CD4-positive, alpha-beta T cell treated with Interleukin-21 for 1 hour (primary cell): ENCODE results near the gene LTF.

Experiments used
- DNase-seq: peaks from one replicate; pipeline ENCODE4 v3.0.0-alpha.2; 2020

Gene LTF

GRCh38 chr3:46467562-46467961 is 2.9 kb upstream of the LTF start:
- no peak for DNase-seq

GRCh38 chr3:46466871-46467403 is 2.2 kb upstream of the LTF start:
- no peak for DNase-seq

DNA sequence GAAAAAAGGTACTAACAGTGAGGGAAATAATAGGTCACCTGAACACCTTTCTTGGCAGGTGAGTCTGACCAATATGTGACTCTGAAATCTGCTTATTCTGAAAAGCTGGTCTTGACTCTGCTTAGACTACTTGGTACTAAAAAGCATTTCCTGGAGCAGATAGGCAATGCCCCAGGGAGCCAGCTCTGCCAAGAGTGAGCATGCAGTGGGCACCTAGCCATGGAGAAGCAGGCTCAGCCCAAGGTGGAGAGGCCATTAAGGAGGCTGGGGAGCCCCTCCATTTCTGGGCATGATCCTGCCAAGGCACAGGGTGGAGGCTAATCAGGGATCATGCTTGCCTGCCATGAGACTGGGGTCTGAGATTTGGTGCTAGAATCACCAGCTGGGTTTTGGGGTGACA is 1.6 kb upstream of the LTF start:
- no peak for DNase-seq

DNA sequence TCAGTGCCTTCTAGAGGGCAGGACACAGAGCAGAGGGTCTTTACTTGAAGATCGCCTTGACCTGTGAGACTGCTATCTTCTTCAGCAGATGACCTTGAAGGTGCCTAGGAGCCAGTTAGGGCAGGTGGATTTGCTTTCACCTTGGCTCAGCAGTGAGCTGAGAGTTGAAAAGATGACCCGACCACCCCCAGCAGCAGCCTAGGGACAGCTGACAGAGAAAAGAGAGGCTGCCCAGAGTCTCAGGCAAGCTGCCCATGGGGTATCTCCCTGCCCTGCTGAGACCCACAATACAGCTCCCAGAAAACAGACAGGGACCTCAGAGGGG is 453 bp upstream of the LTF start:
- DNase-seq, result no peak

- DNase-seq, result no peak
Measured at GRCh38 chr3:46463868-46464241, 850 bp downstream of the LTF start.

GRCh38 chr3:46463120-46463867 is 1.4 kb downstream of the LTF start:
- DNase-seq, result no peak

DNA sequence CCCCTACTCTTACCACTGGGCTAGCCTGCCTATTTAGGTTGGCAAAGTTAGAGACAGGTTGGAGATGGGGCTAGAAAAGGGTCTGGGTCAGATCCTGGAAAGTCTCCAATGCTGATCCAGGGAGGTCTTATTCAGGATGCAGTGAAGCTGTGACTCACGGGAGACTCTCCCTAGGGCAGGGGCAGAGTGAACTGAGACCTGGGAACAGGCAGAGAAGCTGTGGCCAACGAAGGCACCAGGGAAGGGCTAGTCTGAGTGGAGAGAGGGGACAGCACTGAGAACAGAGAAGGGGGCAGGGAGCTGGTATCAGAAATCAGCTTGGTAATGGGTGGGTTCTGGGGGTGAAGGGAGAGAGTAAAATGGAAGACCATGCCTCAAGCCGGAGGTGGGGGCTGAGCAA is 2.2 kb downstream of the LTF start:
- DNase-seq, result no peak

DNA sequence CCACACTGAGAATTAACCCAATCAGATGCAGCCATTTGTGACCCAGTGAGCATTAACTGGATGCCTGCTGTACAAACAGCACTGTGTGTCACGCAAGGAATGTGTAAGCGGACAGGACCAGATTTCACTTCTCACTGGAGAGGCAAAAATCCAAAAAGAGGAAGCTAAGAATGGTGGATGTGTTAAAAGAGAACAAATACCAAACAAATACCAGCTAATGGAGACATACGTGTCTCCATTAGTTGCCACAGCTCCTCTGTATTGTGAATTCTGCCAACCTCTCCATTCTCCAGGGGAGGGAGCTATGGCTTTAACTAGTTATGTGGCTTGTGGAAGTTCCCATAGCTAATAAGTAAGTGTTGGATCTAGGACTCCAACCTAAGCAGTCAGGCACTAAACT is 2.6 kb downstream of the LTF start:
- no peak for DNase-seq

GRCh38 chr3:46460051-46460450 is 4.7 kb downstream of the LTF start:
- DNase-seq, result no peak

DNA sequence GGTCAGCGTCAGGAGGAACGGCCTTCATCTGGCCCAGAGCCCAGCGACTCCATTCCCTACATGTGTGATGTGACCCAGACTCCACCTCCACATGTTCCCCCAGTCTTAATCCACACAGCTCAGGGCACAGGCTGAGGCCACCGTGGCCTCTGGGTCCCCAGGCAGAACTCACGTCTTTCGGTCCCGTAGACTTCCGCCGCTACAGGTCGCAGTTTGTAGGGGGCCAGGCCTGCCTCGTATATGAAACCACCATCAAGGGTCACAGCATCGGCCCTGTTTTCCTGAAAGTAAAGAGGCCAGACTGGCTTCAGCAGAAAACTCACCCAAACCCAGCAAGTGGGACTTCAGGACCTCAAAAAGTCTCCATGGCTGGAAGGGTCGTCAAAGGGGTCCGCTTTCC is 8.6 kb downstream of the LTF start:
- DNase-seq, result no peak

DNA sequence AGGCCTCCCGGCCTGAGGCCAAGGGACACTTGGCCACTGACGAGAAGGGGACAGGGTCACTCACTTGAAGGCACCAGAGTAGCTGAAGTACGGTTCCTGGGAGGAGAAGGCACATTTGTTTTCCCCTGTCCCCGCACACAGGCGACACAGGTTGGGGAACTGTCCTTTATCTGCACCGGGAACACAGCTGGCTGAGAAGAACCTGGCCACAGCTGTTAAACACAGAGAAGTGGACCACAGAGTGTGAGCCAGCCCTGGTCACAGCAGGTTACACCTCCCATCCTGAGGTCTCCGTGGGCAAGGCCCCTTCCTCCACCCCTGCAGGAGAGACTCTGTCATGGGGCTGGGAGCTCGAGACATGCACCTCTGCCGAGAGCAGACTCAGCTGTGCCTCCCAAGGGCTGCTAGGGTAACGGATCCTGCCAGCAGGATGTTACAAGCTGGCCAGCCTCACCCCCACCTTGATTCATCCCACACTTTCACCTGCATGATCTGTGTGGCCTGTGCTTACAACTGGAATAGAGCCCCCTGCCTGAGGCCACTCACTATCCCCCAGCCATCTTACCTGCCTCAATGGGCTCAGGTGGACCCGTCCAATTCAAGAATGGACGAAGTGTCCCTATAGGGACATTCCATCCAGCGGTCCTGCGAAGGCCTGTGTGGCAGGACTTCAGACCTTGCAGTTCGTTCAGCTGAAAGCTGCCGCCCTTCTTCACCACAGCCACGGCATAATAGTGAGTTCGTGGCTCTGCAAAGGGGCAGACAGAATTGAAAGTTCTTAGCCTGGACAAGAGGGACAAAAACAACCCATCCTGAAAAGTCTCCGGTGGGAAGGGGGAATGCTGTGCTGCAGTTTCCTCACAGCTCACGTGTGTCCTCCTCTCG is 9.2 kb downstream of the LTF start:
- DNase-seq, result no peak

- no peak for DNase-seq
Measured at GRCh38 chr3:46454606-46455005, 10.1 kb downstream of the LTF start.

- no peak for DNase-seq
Measured at GRCh38 chr3:46454209-46454595, 10.5 kb downstream of the LTF start.

- DNase-seq, result no peak
Measured at GRCh38 chr3:46453526-46454208, 11.0 kb downstream of the LTF start.

GRCh38 chr3:46449755-46450552 is 14.8 kb downstream of the LTF start:
- no peak for DNase-seq

GRCh38 chr3:46448721-46449120 is 16.0 kb downstream of the LTF start:
- DNase-seq, result no peak

DNA sequence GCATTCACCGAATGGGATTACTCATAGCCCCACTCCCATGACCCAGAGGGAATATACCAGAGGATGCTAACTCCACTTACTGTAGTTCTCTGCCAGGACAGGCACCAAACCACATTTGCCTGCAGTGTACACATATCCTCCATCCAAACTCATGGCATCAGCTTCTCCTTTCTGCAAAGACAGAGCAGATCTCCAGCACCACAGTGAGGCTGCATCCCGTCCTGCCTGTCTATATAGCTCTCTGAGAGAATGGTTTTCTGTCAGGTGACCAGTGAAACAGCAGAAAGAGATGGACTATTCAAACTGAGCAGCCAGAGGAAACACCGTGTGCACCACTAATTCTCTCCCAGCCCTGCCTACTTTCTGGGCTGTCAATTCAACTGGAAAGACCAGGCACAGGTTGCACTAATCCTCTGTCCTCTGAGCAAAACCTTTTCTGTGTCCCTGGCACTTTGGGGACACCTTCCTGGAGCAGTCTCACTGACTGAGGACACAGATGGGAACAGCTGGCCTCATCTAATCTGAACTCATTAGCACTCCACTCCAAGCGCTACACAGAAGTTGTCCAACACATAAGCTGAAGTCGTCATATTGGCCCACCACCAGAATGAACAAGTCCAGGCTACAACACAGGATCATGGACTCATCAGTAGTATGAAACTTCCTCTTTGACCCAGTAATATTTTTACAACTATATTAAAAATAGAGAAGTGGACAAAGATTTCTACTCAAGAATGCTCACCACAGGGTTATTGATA is 17.3 kb downstream of the LTF start:
- no peak for DNase-seq

DNA sequence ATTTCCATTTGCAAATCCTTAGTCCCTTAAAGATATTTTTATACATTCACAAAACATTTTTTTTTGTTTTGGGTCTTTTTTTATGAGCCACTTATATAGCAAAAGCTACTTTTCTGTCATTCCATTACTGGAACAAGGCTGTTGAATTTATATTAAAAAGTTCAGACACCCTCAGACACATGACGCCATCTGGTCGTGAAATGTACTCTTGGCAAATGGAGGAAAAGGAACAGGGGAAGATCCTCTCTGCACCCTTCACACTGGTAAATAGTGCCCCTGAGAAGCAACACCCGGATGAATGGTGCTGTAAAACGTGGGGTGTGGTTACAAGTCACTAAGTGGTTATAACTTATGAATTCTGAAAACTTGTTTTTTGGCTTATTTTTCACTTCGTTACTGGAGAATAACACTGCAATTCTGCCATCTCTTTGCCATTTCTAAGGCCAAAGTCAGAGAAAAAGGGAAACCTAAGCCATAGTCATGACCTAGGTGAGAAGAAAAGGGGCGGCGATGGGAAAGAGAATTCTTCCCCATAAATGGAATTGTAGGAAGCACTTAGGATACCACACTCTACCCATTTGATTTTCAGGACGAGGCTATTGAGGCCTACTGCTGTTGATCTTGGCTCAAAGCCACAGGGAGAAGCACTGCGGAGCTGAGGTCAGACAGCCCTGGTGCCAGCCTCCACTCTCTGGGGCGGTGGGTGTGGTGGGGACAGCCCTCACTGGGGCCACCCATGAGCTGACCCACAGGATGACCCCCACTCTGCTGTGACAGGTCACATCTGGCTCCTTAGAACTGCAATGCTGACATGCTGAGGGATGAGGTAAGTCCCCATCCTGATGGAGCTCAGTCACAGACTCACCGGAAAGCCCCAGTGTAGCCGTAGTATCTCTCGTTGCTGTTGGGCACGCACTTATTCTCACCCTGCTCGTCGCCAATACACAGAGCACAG is 21.9 kb downstream of the LTF start:
- peak; percentile 53 for DNase-seq

DNA sequence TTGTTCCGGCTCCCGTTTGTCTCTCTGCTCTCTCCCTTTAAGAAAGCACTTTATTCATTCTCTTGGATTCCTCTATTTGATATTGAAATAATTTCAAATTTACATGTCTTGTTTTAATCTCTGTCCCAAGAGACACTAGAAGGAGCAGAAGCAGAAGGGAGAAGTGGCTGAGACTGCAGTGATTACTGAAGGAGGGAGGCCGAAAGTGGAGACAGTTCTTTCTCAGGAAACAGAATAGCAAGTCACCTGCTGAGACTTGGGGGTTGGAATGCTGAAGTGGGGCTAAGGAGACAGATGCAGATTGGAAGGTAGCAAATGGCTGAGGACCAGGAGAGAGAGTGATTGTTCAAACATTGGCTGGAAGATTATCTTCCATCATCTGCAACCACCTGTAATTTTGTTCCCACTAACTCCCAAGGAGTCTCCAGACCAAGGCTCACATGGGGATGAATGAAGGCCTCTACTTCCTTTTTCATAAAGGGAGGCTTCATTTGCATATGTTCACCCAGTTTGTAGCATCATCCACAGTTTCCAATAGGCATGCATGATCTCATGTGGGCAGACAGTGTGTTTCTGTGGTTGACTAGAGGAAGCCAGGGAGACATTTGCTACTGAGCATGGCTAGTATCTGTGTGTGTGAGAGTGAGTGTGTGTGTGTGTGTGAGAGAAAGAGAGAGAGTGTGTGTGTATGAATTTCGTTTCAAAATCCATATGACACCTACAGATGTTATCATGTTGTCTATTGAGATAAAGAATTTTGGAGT is 24.0 kb downstream of the LTF start:
- peak; percentile 50 for DNase-seq

DNA sequence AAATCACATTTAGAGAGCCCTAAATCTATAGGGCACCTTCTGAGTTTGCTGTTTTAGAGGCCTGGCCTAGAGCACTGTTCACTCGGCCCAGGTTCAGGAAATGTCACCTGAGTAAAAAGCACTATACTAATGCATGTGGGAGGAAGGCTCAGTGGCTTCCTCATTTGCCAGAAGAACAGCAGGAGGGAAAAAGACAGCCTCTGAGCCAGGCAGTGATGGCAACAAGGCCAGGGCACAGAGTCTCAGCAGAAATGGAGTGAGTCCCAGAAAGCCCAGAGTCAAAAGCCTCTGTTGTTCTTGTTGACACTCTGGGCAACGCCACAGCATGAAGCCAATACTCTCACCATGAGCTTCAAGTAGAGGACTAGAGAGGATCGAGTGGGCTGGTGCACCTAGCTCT is 25.9 kb downstream of the LTF start:
- DNase-seq, result no peak
